K562 (cell line): ENCODE data around the gene PTCHD4.

Source experiments
- CHD2 ChIP-seq: IDR thresholded peaks from 2 replicates; pipeline ENCODE4 v1.6.1; 2011; ENCODE audit warnings: low read depth, low read length
- CTCF ChIP-seq, 3 experiments: IDR thresholded peaks in 2 of 3; conservative IDR thresholded peaks in 1 of 3; 2 replicates each; pipeline ENCODE4 v1.5.1; 2011 to 2012; ENCODE audit warnings: low read length in 3 of 3, mild to moderate bottlenecking in 3 of 3, control low read depth in 2 of 3, improper control_type of control experiment in 1 of 3, inconsistent platforms in 1 of 3, low read depth in 1 of 3, mixed read lengths in 1 of 3, moderate library complexity in 1 of 3; ENCODE audit not compliant: insufficient read depth in 2 of 3
- CTCFL ChIP-seq: IDR thresholded peaks from 2 replicates; pipeline ENCODE4 v1.6.1; 2011; ENCODE audit warnings: borderline replicate concordance, low read depth, mild to moderate bottlenecking, moderate library complexity, low read length; ENCODE audit not compliant: insufficient read depth, poor library complexity, severe bottlenecking
- MAFK ChIP-seq: IDR thresholded peaks from 2 replicates; pipeline ENCODE4 v1.6.1; 2011; ENCODE audit warnings: low read length, improper control_type of control experiment
- PHB ChIP-seq: fragments of 250-450 bp; sonication (Bioruptor Pico); IDR thresholded peaks from 2 replicates; pipeline ENCODE4 v1.5.0; 2021
- PYGO2 ChIP-seq: fragments of 450-650 bp; IDR thresholded peaks from 2 replicates; pipeline ENCODE4 v1.6.1; 2016; ENCODE audit warnings: mild to moderate bottlenecking, missing genetic modification characterization, moderate library complexity, missing compliant biosample characterization
- REST ChIP-seq, 2 experiments: fragments of 450-650 bp; formaldehyde crosslinking in 1 of 2; IDR thresholded peaks; 2 replicates each; pipeline versions ENCODE4 v1.4.0 to v1.6.1; 2014 to 2020; ENCODE audit warnings: mild to moderate bottlenecking in 2 of 2, borderline replicate concordance in 1 of 2, low read depth in 1 of 2
- RFX5 ChIP-seq: IDR thresholded peaks from 2 replicates; pipeline ENCODE4 v1.6.1; 2011; ENCODE audit warnings: low read depth, mild to moderate bottlenecking, improper control_type of control experiment, low read length
- TAF1 ChIP-seq: IDR thresholded peaks from 2 replicates; pipeline ENCODE4 v1.6.1; 2011; ENCODE audit warnings: mild to moderate bottlenecking, low read length, moderate library complexity; ENCODE audit not compliant: insufficient read depth, control insufficient read depth, severe bottlenecking; ENCODE audit errors: extremely low read depth
- TARDBP ChIP-seq: fragments of 450-650 bp; IDR thresholded peaks from 2 replicates; pipeline ENCODE4 v1.6.1; 2016
- USF2 ChIP-seq: sonication (generic); formaldehyde crosslinking; IDR thresholded peaks from 2 replicates; pipeline ENCODE4 v1.5.0; 2020; ENCODE audit warnings: missing genetic modification reagents
- ZNF583 ChIP-seq: fragments of 250-450 bp; sonication (Bioruptor Pico); IDR thresholded peaks from 2 replicates; pipeline ENCODE4 v1.4.0; 2020
- ZNF644 ChIP-seq: fragments of 200-800 bp; sonication (Bioruptor generic); IDR thresholded peaks from 2 replicates; pipeline ENCODE4 v1.6.1; 2016; ENCODE audit warnings: low read depth, missing genetic modification characterization, missing compliant biosample characterization

- TF ChIP-seq USF2 (CRISPR knock-in tag): no peak
- TF ChIP-seq CHD2: no peak
- TF ChIP-seq ZNF644 (tag): no peak
- TF ChIP-seq PHB (CRISPR knock-in tag): no peak
- no peak for TF ChIP-seq REST (IDR thresholded peaks at IDR 0.05; ENCODE audit: borderline replicate concordance)
- TF ChIP-seq REST (CRISPR knock-in tag; IDR thresholded peaks at IDR 0.05; ENCODE audit: low read depth): no peak
- no peak for TF ChIP-seq ZNF583
- TF ChIP-seq CTCF (IDR thresholded peaks at IDR 0.05 in 2 of 3, conservative IDR thresholded peaks at IDR 0.05 in 1 of 3; ENCODE audit: insufficient read depth in 2 of 3, low read depth in 1 of 3, low read length in 3 of 3): no peak
- TF ChIP-seq RFX5: no peak
- no peak for TF ChIP-seq MAFK
- TF ChIP-seq TARDBP: no peak
- TF ChIP-seq TAF1: no peak
- TF ChIP-seq PYGO2 (tag): no peak
- TF ChIP-seq CTCFL: no peak
Measured at GRCh38 chr6:48135323-48136084, 24.5 kb upstream of the PTCHD4 start.
